Stomach smooth muscle (tissue), 2 donors: ENCODE measurements around the gene SOX10.

ENCODE experiments used
- H3K27ac ChIP-seq: one replicate; pipeline ENCODE4 v1.7.0; 2013; ENCODE audit warnings: mild to moderate bottlenecking, low read length, inconsistent platforms
- H3K27me3 ChIP-seq, 2 donors: one replicate each; pipeline ENCODE4 v1.7.0; 2013; ENCODE audit warnings: low read length in 2 of 2; ENCODE audit not compliant: insufficient read depth in 2 of 2, control insufficient read depth in 1 of 2
- H3K36me3 ChIP-seq, 2 donors: one replicate each; pipeline ENCODE4 v1.7.0; 2013; ENCODE audit warnings: low read length in 2 of 2; ENCODE audit not compliant: control insufficient read depth in 2 of 2, insufficient read depth in 2 of 2
- H3K4me1 ChIP-seq: one replicate; pipeline ENCODE4 v1.7.0; 2013; ENCODE audit warnings: low read length; ENCODE audit not compliant: control insufficient read depth, insufficient read depth
- H3K4me3 ChIP-seq, 2 donors: one replicate each; pipeline ENCODE4 v1.7.0; 2013; ENCODE audit warnings: low read length in 2 of 2
- H3K9ac ChIP-seq, 2 donors: one replicate each; pipeline ENCODE4 v1.7.0; 2013; ENCODE audit warnings: low read length in 2 of 2, mild to moderate bottlenecking in 1 of 2
- H3K9me3 ChIP-seq, 2 donors: one replicate each; pipeline ENCODE4 v1.7.0; 2013; ENCODE audit warnings: low read length in 2 of 2; ENCODE audit not compliant: control insufficient read depth in 2 of 2
- donor health status: healthy.
- donor health status: Pancreatic carcinoma.

SOX10 gene

DNA sequence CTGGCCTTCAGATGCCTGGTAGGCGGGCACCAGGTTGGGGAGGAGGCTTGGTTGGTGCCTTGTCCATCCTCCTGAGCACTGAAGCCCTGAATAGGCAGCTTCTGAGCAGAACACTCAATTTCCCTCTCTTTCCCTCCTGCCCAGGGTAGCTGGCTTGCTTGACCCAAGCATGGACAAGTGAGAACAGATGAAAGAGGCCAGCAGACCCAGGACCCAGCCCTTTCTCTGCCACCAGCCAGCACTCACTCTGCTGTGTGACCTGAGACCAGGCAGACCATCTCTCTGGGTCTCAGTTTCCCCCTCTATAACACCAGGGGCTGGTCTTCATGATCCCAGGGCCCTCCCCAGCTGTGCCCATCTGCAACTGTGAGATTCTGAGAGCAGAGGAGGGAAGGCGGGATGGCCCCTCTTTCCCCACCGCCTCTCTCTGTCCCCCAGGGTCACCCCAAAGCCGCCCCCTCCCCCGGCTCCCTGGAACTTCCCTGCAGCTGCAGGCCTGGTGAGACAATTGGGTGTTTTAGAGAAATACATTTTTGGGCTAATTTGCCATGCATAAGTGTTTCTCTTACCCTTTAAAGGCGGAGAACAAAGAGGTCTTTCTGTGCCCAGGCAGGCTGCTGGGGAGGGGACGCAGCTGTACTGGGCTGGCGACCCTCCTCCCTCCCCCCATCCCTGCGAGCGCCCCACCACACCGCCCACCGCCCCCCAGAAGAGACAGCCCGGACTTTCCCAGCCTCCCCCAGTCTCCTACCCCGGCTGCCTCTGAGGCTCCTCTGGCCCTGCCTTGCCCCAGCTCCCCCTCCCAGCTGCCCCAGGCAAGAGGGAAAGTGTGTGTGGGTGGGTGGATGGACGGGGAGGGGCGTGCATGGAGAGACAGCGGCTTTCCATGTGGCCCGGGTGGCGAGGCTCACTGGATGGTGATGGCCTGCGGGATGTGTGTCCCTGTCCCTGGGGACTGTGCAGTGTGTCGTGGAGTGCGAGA lies 42.1 kb upstream of the SOX10 start:
- H3K4me1 ChIP-seq: no peaks in the 10 kb centered on the region

DNA sequence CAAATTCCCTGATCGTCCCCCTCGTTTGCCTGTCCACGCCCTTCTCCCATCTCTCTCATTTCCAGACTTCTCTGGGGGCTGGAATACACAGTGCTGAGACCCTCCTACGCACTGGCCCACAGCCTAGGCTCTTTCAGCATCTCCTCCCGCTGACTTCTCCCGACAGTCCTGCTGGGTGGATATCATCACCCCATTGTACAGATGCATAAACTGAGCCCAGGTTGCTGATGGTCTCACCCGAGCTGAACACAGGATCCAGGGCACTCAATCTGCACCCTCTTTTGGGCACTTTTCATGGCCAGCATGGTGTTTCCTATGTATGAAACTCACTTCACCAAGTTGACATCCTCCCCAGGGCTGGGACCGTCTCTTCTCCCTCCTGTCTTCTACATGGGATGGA lies 41.2 kb upstream of the SOX10 start:
- no peaks in the 10 kb centered on the region for H3K9me3 ChIP-seq
- no peak overlapping the region for H3K27ac ChIP-seq
- no peaks in the 10 kb centered on the region for H3K27me3 ChIP-seq
- H3K4me1 ChIP-seq: peaks cover 3% of the 10 kb centered on the region
- no peak overlapping the region for H3K4me3 ChIP-seq
- no peaks in the 10 kb centered on the region for H3K36me3 ChIP-seq
- no peak overlapping the region for H3K9ac ChIP-seq

More for the DNA sequence above, 42.1 kb upstream of the SOX10 start:
- Histone ChIP-seq H3K9me3 (no peaks in the 10 kb centered on the region), H3K36me3 (no peaks in the 10 kb centered on the region), H3K9ac (no peak overlapping the region), H3K27me3 (no peaks in the 10 kb centered on the region), H3K4me3 (no peak overlapping the region), H3K27ac (no peak overlapping the region)

DNA sequence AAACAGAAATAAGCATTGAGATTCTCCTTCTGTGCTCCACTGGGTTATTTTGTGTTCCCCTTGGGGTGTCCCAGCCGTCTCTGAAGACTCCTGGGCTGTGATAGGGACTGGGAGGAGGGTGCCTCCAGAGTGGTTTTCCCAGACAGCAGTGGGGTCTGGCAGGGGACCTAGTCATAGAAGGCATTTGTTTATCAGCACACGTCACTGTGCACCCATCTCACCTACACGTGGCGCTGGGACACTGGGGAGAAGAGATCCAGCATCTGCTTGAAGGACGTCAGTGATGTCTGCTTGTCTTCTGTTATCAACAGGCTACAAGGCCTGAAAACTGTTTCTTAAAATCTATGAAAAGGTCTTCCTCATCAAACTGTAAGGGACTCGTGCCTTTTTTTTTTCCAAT lies 38.7 kb upstream of the SOX10 start:
- H3K27ac ChIP-seq: no peak overlapping the region
- H3K4me3 ChIP-seq: no peak overlapping the region
- no peak overlapping the region for H3K9ac ChIP-seq
- no peaks in the 10 kb centered on the region for H3K9me3 ChIP-seq
- H3K27me3 ChIP-seq: no peaks in the 10 kb centered on the region
- H3K36me3 ChIP-seq: no peaks in the 10 kb centered on the region
- peaks cover 6% of the 10 kb centered on the region for H3K4me1 ChIP-seq

DNA sequence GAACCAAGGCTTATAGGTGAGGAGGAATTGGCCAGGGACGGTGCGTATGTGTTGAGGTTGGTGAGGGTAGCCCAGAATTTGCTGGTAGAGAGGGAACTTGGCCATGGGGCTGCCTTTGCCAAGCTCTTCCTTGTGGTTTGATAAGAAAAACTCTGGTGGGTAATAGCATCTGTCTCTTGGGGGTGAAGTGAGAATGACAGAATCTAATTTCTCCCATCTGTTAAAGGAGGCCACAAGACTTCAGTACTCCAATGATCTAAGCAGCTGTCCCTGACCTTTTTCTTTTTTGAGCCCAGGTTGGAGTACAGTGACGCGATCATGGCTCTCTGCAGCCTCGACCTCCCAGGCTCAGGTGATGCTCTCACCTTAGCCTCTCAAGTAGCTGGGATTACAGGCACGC lies 36.9 kb upstream of the SOX10 start:
- H3K4me1 ChIP-seq: peaks cover 21% of the 10 kb centered on the region
- no peak overlapping the region for H3K9ac ChIP-seq
- no peaks in the 10 kb centered on the region for H3K36me3 ChIP-seq
- no peaks in the 10 kb centered on the region for H3K9me3 ChIP-seq
- H3K4me3 ChIP-seq: no peak overlapping the region
- H3K27me3 ChIP-seq: no peaks in the 10 kb centered on the region
- no peak overlapping the region for H3K27ac ChIP-seq

DNA sequence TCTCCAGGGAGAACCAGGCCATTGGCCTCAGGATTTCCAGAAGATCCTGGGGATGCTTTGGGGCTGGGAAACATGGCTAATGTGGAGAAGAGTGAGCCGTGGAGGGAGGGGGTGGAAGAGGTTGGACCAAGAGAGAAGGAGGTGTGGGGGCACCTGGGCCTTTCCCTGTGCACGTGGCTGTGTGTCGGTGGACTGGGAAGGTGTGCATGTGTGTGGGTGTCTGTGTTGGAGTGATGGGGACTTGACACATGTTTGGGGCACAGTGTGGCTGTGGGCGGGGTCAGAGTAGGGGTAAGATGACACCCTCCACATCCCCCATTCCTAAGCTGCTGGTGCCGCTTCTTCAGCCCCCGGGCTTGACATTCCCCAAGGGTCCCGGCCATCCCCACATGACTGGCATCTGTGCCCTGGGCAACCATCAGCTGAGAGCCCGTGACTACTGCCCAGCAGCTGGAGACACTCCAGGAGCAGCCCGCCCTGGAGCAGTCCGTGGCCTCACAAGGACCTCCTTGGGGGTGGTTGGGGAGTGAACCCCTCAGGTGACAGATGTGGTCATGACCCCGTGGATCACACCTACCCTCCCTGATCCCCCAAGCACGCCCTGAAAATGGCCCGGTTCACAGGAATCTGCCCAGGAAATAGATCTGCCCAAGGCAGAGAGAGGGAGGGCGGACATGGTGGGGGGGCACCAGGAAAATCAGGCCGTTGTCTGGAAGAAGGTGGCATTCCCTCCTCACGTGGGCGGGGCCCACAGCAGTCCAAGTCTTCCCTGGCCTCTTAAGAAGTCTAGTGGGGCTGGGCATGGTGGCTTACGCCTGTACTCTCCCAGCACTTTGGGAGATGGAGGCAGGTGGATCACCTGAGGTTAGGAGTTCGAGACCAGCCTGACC lies 34.8 kb upstream of the SOX10 start:
- peaks cover 25% of the 10 kb centered on the region for H3K4me1 ChIP-seq
- no peak overlapping the region for H3K27ac ChIP-seq
- H3K9me3 ChIP-seq: no peaks in the 10 kb centered on the region
- H3K4me3 ChIP-seq: no peak overlapping the region
- no peaks in the 10 kb centered on the region for H3K27me3 ChIP-seq
- H3K36me3 ChIP-seq: no peaks in the 10 kb centered on the region
- H3K9ac ChIP-seq: no peak overlapping the region

GRCh38 chr22:38017939-38018885 lies 33.9 kb upstream of the SOX10 start:
- Histone ChIP-seq H3K4me3 (no peak overlapping the region), H3K9me3 (no peaks in the 10 kb centered on the region), H3K4me1 (peaks cover 25% of the 10 kb centered on the region), H3K9ac (no peak overlapping the region), H3K27ac (peak overlapping the region; percentile 49), H3K27me3 (no peaks in the 10 kb centered on the region), H3K36me3 (no peaks in the 10 kb centered on the region)

GRCh38 chr22:38017272-38017920 lies 33.0 kb upstream of the SOX10 start:
- Histone ChIP-seq H3K36me3 (no peaks in the 10 kb centered on the region), H3K4me1 (peaks cover 25% of the 10 kb centered on the region), H3K4me3 (peak overlapping the region in 1 of 2 donors; percentile 8), H3K27me3 (no peaks in the 10 kb centered on the region), H3K9ac (peak overlapping the region; percentile 42 to 51), H3K27ac (peak overlapping the region; percentile 49), H3K9me3 (no peaks in the 10 kb centered on the region)

- H3K27me3 ChIP-seq: no peaks in the 10 kb centered on the region
- H3K36me3 ChIP-seq: no peaks in the 10 kb centered on the region
- peak overlapping the region in 1 of 2 donors; percentile 47 for H3K4me3 ChIP-seq
- H3K27ac ChIP-seq: peak overlapping the region; percentile 49
- H3K9ac ChIP-seq: peak overlapping the region; percentile 42 to 51
- H3K9me3 ChIP-seq: no peaks in the 10 kb centered on the region
- peaks cover 25% of the 10 kb centered on the region for H3K4me1 ChIP-seq
Observed at GRCh38 chr22:38016182-38017151, 32.1 kb upstream of the SOX10 start.

- H3K27ac ChIP-seq: no peak overlapping the region
- H3K27me3 ChIP-seq: no peaks in the 10 kb centered on the region
- no peaks in the 10 kb centered on the region for H3K36me3 ChIP-seq
- no peaks in the 10 kb centered on the region for H3K9me3 ChIP-seq
- H3K9ac ChIP-seq: no peak overlapping the region
- H3K4me1 ChIP-seq: peaks cover 21% of the 10 kb centered on the region
- no peak overlapping the region for H3K4me3 ChIP-seq
Observed at GRCh38 chr22:38014083-38014482, 29.7 kb upstream of the SOX10 start.
